ENCODE results near the gene FAM229B. TPM values are rescaled to one million over a fixed set of nuclear protein-coding genes. Genes with fewer than 3 reads are reported as not detected.

FAM229B gene
- total and polyA plus RNA-seq, 2 donors (not counting 1 experiment from before 2014, with no cell fraction given), result 20.3 to 23.8 TPM

DNA sequence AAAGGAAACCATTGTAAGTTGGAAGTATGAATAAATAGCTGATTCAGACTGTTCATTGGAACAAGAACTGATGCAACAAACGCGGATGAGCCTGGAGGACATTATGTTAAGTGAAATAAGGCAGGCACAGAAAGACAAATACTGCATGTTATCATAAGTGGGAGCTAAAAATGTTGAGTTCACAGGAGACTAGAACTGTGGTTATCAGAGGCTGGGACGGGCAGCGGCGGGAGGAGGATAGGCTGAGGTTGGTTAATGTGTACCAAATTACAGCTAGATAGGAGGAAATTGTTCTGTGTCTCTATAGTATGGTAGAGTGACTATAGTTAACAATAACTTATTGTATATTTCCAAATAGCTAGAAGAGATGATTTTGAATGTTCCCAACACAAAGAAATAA, 40.8 kb downstream of the FAM229B start:
- Histone ChIP-seq H3K9ac (ENCODE audit: insufficient read depth, low read length) (no peak overlapping the region), H3K79me2 (ENCODE audit: control insufficient read depth, insufficient read depth, low read length) (no peaks in the 10 kb centered on the region), H4K20me1 (ENCODE audit: control insufficient read depth, extremely low read depth, insufficient read depth, low read length) (no peaks in the 10 kb centered on the region), H2AFZ (ENCODE audit: low read length) (no peak overlapping the region), H3K27me3 (ENCODE audit: control insufficient read depth, insufficient read depth, low read length) (no peaks in the 10 kb centered on the region), H3K4me1 (ENCODE audit: control insufficient read depth, extremely low read depth, insufficient read depth, low read length) (no peaks in the 10 kb centered on the region), H3K9me3 (ENCODE audit: control insufficient read depth, insufficient read depth, low read depth, low read length) (no peaks in the 10 kb centered on the region), H3K27ac (ENCODE audit: insufficient read depth, low read length) (no peak overlapping the region), H3K4me3 (replicated peaks in 1 of 4; ENCODE audit: control extremely low read depth in 1 of 4, insufficient read depth in 1 of 4, low read depth in 3 of 4, low read length in 4 of 4) (no peak overlapping the region), H3K4me2 (ENCODE audit: extremely low read depth, insufficient read depth, low read length) (no peak overlapping the region), H3K36me3 (ENCODE audit: control insufficient read depth, insufficient read depth, low read length) (peaks cover 15% of the 10 kb centered on the region)
- DNase-seq (ENCODE audit: low read depth in 2 of 2), result no peak
- TF ChIP-seq CTCF (conservative IDR thresholded peaks at IDR 0.05 in 1 of 2, IDR thresholded peaks at IDR 0.05 in 1 of 2; ENCODE audit: low read depth in 1 of 2, low read length in 2 of 2) (no peak), EZH2 (IDR thresholded peaks at IDR 0.05; ENCODE audit: low read length, missing control alignments) (no peak)

GRCh38 chr6:112130878-112131277, 43.5 kb downstream of the FAM229B start:
- Histone ChIP-seq H3K79me2 (ENCODE audit: control insufficient read depth, insufficient read depth, low read length) (no peaks in the 10 kb centered on the region), H3K9me3 (ENCODE audit: control insufficient read depth, insufficient read depth, low read depth, low read length) (no peaks in the 10 kb centered on the region), H3K4me3 (replicated peaks in 1 of 4; ENCODE audit: control extremely low read depth in 1 of 4, insufficient read depth in 1 of 4, low read depth in 3 of 4, low read length in 4 of 4) (no peak overlapping the region), H3K27me3 (ENCODE audit: control insufficient read depth, insufficient read depth, low read length) (no peaks in the 10 kb centered on the region), H3K9ac (ENCODE audit: insufficient read depth, low read length) (no peak overlapping the region), H3K4me2 (ENCODE audit: extremely low read depth, insufficient read depth, low read length) (no peak overlapping the region), H3K36me3 (ENCODE audit: control insufficient read depth, insufficient read depth, low read length) (peaks cover 20% of the 10 kb centered on the region), H3K4me1 (ENCODE audit: control insufficient read depth, extremely low read depth, insufficient read depth, low read length) (no peaks in the 10 kb centered on the region), H2AFZ (ENCODE audit: low read length) (no peak overlapping the region), H3K27ac (ENCODE audit: insufficient read depth, low read length) (no peak overlapping the region), H4K20me1 (ENCODE audit: control insufficient read depth, extremely low read depth, insufficient read depth, low read length) (no peaks in the 10 kb centered on the region)
- TF ChIP-seq EZH2 (IDR thresholded peaks at IDR 0.05; ENCODE audit: low read length, missing control alignments) (no peak), CTCF (conservative IDR thresholded peaks at IDR 0.05 in 1 of 2, IDR thresholded peaks at IDR 0.05 in 1 of 2; ENCODE audit: low read depth in 1 of 2, low read length in 2 of 2) (no peak)
- DNase-seq (ENCODE audit: low read depth in 2 of 2), result no peak

- Histone ChIP-seq H3K4me2 (ENCODE audit: extremely low read depth, insufficient read depth, low read length) (no peak overlapping the region), H3K79me2 (ENCODE audit: control insufficient read depth, insufficient read depth, low read length) (no peaks in the 10 kb centered on the region), H3K9ac (ENCODE audit: insufficient read depth, low read length) (no peak overlapping the region), H3K4me3 (replicated peaks in 1 of 4; ENCODE audit: control extremely low read depth in 1 of 4, insufficient read depth in 1 of 4, low read depth in 3 of 4, low read length in 4 of 4) (no peak overlapping the region), H3K27ac (ENCODE audit: insufficient read depth, low read length) (no peak overlapping the region), H3K27me3 (ENCODE audit: control insufficient read depth, insufficient read depth, low read length) (no peaks in the 10 kb centered on the region), H3K9me3 (ENCODE audit: control insufficient read depth, insufficient read depth, low read depth, low read length) (no peaks in the 10 kb centered on the region), H3K36me3 (ENCODE audit: control insufficient read depth, insufficient read depth, low read length) (peaks cover 21% of the 10 kb centered on the region), H4K20me1 (ENCODE audit: control insufficient read depth, extremely low read depth, insufficient read depth, low read length) (no peaks in the 10 kb centered on the region), H2AFZ (ENCODE audit: low read length) (no peak overlapping the region), H3K4me1 (ENCODE audit: control insufficient read depth, extremely low read depth, insufficient read depth, low read length) (no peaks in the 10 kb centered on the region)
- no peak for DNase-seq (ENCODE audit: low read depth in 2 of 2)
- TF ChIP-seq CTCF (conservative IDR thresholded peaks at IDR 0.05 in 1 of 2, IDR thresholded peaks at IDR 0.05 in 1 of 2; ENCODE audit: low read depth in 1 of 2, low read length in 2 of 2), result no peak
- no peak for TF ChIP-seq EZH2 (IDR thresholded peaks at IDR 0.05; ENCODE audit: low read length, missing control alignments)
Measured at GRCh38 chr6:112139052-112139451, 51.7 kb downstream of the FAM229B start.
